ENCODE measurements around the gene NPEPPS. TPM values are rescaled to one million over a fixed set of nuclear protein-coding genes. Genes with fewer than 3 reads are reported as not detected.

NPEPPS gene
- total RNA-seq, 6 experiments from 2014 or later = 88.8 to 101 (median 89.9) TPM

- peaks cover 61% of the 10 kb centered on the region for H3K36me3 Mint-ChIP-seq (ENCODE audit: low read depth)
- H3K4me3 Mint-ChIP-seq = no peak overlapping the region
- no peaks in the 10 kb centered on the region for H3K9me3 Mint-ChIP-seq
- DNase-seq = no peak
- no peaks in the 10 kb centered on the region for H3K27me3 Mint-ChIP-seq (ENCODE audit: insufficient read depth)
- H3K27ac Mint-ChIP-seq = peak overlapping the region; percentile 14
- no peaks in the 10 kb centered on the region for H3K4me1 Mint-ChIP-seq (ENCODE audit: low read depth)
- TF ChIP-seq CTCF (IDR thresholded peaks at IDR 0.05) = no peak
Measured at GRCh38 chr17:47670064-47670463, 139.2 kb downstream of the NPEPPS start.

Other genes starting within 250 kb of the NPEPPS start
- gene EFCAB13, start 207.2 kb upstream of the NPEPPS start, total RNA-seq (2021; fragmentation: NEBNext Ultra II Directional; extraction: Animal tissue kit (Norgen Biotek cat#: 25700)) = 1 to 10 TPM in 4 of 6 experiments, under 1 TPM in 2; 0.59 to 1.8 (median 1.2) TPM
- 100 to 1,000 TPM; 439 to 580 (median 549) TPM for gene KPNB1, start 118.8 kb downstream of the NPEPPS start, total RNA-seq (2021; fragmentation: NEBNext Ultra II Directional; extraction: Animal tissue kit (Norgen Biotek cat#: 25700))
- 1 to 10 TPM; 6.6 to 8.3 (median 7.7) TPM for gene TBKBP1, start 163.1 kb downstream of the NPEPPS start, total RNA-seq (2021; fragmentation: NEBNext Ultra II Directional; extraction: Animal tissue kit (Norgen Biotek cat#: 25700))
- gene TBX21, start 202.1 kb downstream of the NPEPPS start, total RNA-seq (2021; fragmentation: NEBNext Ultra II Directional; extraction: Animal tissue kit (Norgen Biotek cat#: 25700)) = not detected

All from HFFc6 (cell line).